Colonic mucosa (tissue), 4 donors: ENCODE measurements around the gene FAM43B. TPM values are rescaled to one million over a fixed set of nuclear protein-coding genes. Genes with fewer than 3 reads are reported as not detected.

ENCODE experiments used
- DNase-seq: peaks from one replicate; pipeline ENCODE4 v3.0.0-alpha.2; 2020
- H3K27ac ChIP-seq: fragments of 200-600 bp; one replicate; pipeline ENCODE4 v1.8.0; 2021
- H3K27me3 ChIP-seq: fragments of 200-600 bp; one replicate; pipeline ENCODE4 v1.8.0; 2021
- H3K36me3 ChIP-seq: fragments of 200-600 bp; one replicate; pipeline ENCODE4 v1.8.0; 2021
- H3K4me1 ChIP-seq: fragments of 200-600 bp; one replicate; pipeline ENCODE4 v1.8.0; 2021; ENCODE audit warnings: mild to moderate bottlenecking
- H3K4me3 ChIP-seq: fragments of 200-600 bp; one replicate; pipeline ENCODE4 v1.8.0; 2021
- H3K9ac ChIP-seq, 2 donors: one replicate each; pipeline ENCODE4 v1.7.0; 2013; ENCODE audit warnings: control low read depth in 2 of 2, low read depth in 2 of 2, low read length in 2 of 2
- H3K9me3 ChIP-seq: fragments of 200-600 bp; one replicate; pipeline ENCODE4 v1.8.0; 2021
- CTCF ChIP-seq: fragments of 200-600 bp; IDR thresholded peaks from one replicate; pipeline ENCODE4 v1.8.0; 2022; ENCODE audit warnings: antibody characterized with exemption, mild to moderate bottlenecking
- intact Hi-C: fragments of 100-400 bp; cut with DNase I; formaldehyde crosslinking; loops from one replicate; pipeline ENCODE4 v1.14.1; 2022
- total RNA-seq, 2 donors: library from RNA; stranded (reverse); fragmentation: NEBNext Ultra II Directional in 1 of 2; extraction: Animal tissue kit (Norgen Biotek cat#: 25700) in 1 of 2; gene quantifications; one replicate each; pipeline ENCODE4 v1.2.1, GENCODE V29; 2021
- donor health status: healthy.
- donor health status: DM: no; HTN: no; CAD: no.
- donor health status: DM: no; HTN: no; CAD: no.

Gene FAM43B
- total RNA-seq, 2 donors from 2014 or later: 0.16 to 0.27 TPM

GRCh38 chr1:20569523-20570098, 17.2 kb downstream of the FAM43B start:
- intact Hi-C loops: no loop called here
- no peak for TF ChIP-seq CTCF
- no peak overlapping the region for H3K27ac ChIP-seq
- DNase-seq: no peak
- no peaks in the 10 kb centered on the region for H3K36me3 ChIP-seq
- H3K4me3 ChIP-seq: no peak overlapping the region
- no peaks in the 10 kb centered on the region for H3K4me1 ChIP-seq
- no peak overlapping the region for H3K9ac ChIP-seq
- H3K27me3 ChIP-seq: no peaks in the 10 kb centered on the region
- no peaks in the 10 kb centered on the region for H3K9me3 ChIP-seq

GRCh38 chr1:20571427-20571826, 19.1 kb downstream of the FAM43B start:
- no peak for TF ChIP-seq CTCF
- H3K4me1 ChIP-seq: no peaks in the 10 kb centered on the region
- DNase-seq: no peak
- H3K4me3 ChIP-seq: no peak overlapping the region
- H3K27me3 ChIP-seq: no peaks in the 10 kb centered on the region
- no peak overlapping the region for H3K27ac ChIP-seq
- H3K9ac ChIP-seq: no peak overlapping the region
- H3K36me3 ChIP-seq: no peaks in the 10 kb centered on the region
- intact Hi-C loops: no loop called here
- no peaks in the 10 kb centered on the region for H3K9me3 ChIP-seq

GRCh38 chr1:20573987-20574386, 21.6 kb downstream of the FAM43B start:
- Histone ChIP-seq H3K9me3 (no peaks in the 10 kb centered on the region), H3K27me3 (no peaks in the 10 kb centered on the region), H3K4me3 (no peak overlapping the region), H3K27ac (no peak overlapping the region), H3K4me1 (no peaks in the 10 kb centered on the region), H3K9ac (no peak overlapping the region), H3K36me3 (no peaks in the 10 kb centered on the region)
- no peak for DNase-seq
- intact Hi-C loops: loop anchor here (2.0 kb wide), 1 partner anchor 67 kb away; no protein-coding TSS in a partner anchor
- TF ChIP-seq CTCF: no peak

- peak; percentile 49 for TF ChIP-seq CTCF
- intact Hi-C loops: loop anchor here (2.0 kb wide), 1 partner anchor 66 kb away; no protein-coding TSS in a partner anchor
Observed at GRCh38 chr1:20574686-20575540, 22.5 kb downstream of the FAM43B start.

GRCh38 chr1:20575541-20576336, 23.4 kb downstream of the FAM43B start:
- DNase-seq: no peak
- H3K36me3 ChIP-seq: no peaks in the 10 kb centered on the region
- no peaks in the 10 kb centered on the region for H3K9me3 ChIP-seq
- H3K4me3 ChIP-seq: no peak overlapping the region
- no peak overlapping the region for H3K27ac ChIP-seq
- intact Hi-C loops: loop anchor here (2.0 kb wide), 1 partner anchor 65 kb away; no protein-coding TSS in a partner anchor
- H3K4me1 ChIP-seq: no peaks in the 10 kb centered on the region
- TF ChIP-seq CTCF: no peak
- H3K9ac ChIP-seq: no peak overlapping the region
- no peaks in the 10 kb centered on the region for H3K27me3 ChIP-seq

More at GRCh38 chr1:20574686-20575540, 22.5 kb downstream of the FAM43B start:
- H3K27me3 ChIP-seq: no peaks in the 10 kb centered on the region
- no peaks in the 10 kb centered on the region for H3K36me3 ChIP-seq
- H3K4me3 ChIP-seq: no peak overlapping the region
- no peak overlapping the region for H3K9ac ChIP-seq
- peak; percentile 95 for DNase-seq
- no peak overlapping the region for H3K27ac ChIP-seq
- H3K4me1 ChIP-seq: no peaks in the 10 kb centered on the region
- no peaks in the 10 kb centered on the region for H3K9me3 ChIP-seq
